Natural killer cell (primary cell): ENCODE data around the gene ALDH8A1. TPM values are rescaled to one million over a fixed set of nuclear protein-coding genes. Genes with fewer than 3 reads are reported as not detected.

Experiments
- ATAC-seq, 3 donors: fragments of 150-1000 bp in 2 of 3; fragments of 200-7000 bp in 1 of 3; cut with Tn5 transposase; 1 replicate in 1 of 3; 2 replicates in 2 of 3; pipeline ENCODE4 v1.10.0; 2021; ENCODE audit warnings: mild to moderate bottlenecking in 2 of 3, moderate library complexity in 2 of 3
- DNase-seq, 2 donors: peaks; one replicate each; pipeline versions ENCODE4 v3.0.0 to v3.0.0-alpha.2; 2013 to 2021; ENCODE audit warnings: mixed read lengths in 1 of 2
- H3K27ac ChIP-seq: one replicate; pipeline ENCODE4 v1.5.1; 2013; ENCODE audit warnings: mild to moderate bottlenecking, low read length
- H3K27me3 ChIP-seq: one replicate; pipeline ENCODE4 v1.6.1; 2013; ENCODE audit warnings: low read length; ENCODE audit not compliant: control insufficient read depth, insufficient read depth
- H3K36me3 ChIP-seq: one replicate; pipeline ENCODE4 v1.6.1; 2013; ENCODE audit warnings: low read length; ENCODE audit not compliant: control insufficient read depth, insufficient read depth
- H3K4me1 ChIP-seq: one replicate; pipeline ENCODE4 v1.6.1; 2013; ENCODE audit warnings: low read length; ENCODE audit not compliant: control insufficient read depth, insufficient read depth
- H3K4me3 ChIP-seq: one replicate; pipeline ENCODE4 v1.5.1; 2013; ENCODE audit warnings: low read length
- H3K9me3 ChIP-seq: one replicate; pipeline ENCODE4 v1.6.1; 2013; ENCODE audit warnings: low read length; ENCODE audit not compliant: control insufficient read depth, insufficient read depth
- H3K27ac Mint-ChIP-seq, 2 donors: one replicate each; pipeline ENCODE4 v1.8.0; 2022; ENCODE audit warnings: mild to moderate bottlenecking in 2 of 2, mixed read lengths in 2 of 2, moderate library complexity in 1 of 2
- H3K27me3 Mint-ChIP-seq, 2 donors: one replicate each; pipeline ENCODE4 v1.8.0; 2022; ENCODE audit warnings: low read depth in 2 of 2, mixed read lengths in 2 of 2
- H3K36me3 Mint-ChIP-seq: one replicate; pipeline ENCODE4 v1.8.0; 2022; ENCODE audit warnings: mixed read lengths
- H3K4me1 Mint-ChIP-seq, 2 donors: one replicate each; pipeline ENCODE4 v1.8.0; 2022; ENCODE audit warnings: mixed read lengths in 2 of 2
- H3K4me3 Mint-ChIP-seq: one replicate; pipeline ENCODE4 v1.8.0; 2022; ENCODE audit warnings: mild to moderate bottlenecking, moderate library complexity, mixed read lengths
- H3K9me3 Mint-ChIP-seq, 2 donors: one replicate each; pipeline ENCODE4 v1.8.0; 2022; ENCODE audit warnings: mixed read lengths in 2 of 2
- WGBS: methylation state at CpG from one replicate; pipeline ENCODE4 v1.1.7; 2013; ENCODE audit warnings: missing lambda C conversion rate; ENCODE audit not compliant: insufficient coverage; 5-methylcytosine and 5-hydroxymethylcytosine counted together
- intact Hi-C: fragments of 100-400 bp; cut with micrococcal nuclease; formaldehyde crosslinking; loops from one replicate; pipeline ENCODE4 v1.14.2; 2022
- total RNA-seq, 4 donors: library from RNA; stranded (reverse); fragments of 120-200 nt in 1 of 4; gene quantifications; one replicate each; pipeline versions ENCODE4 v1.2.3 to v1.2.4, GENCODE V29; 2013 to 2022
- TF ChIP-seq, protein P1 (sequence below): fragments of 200-600 bp; IDR thresholded peaks from one replicate; pipeline ENCODE4 v1.8.0; 2022; ENCODE audit warnings: antibody characterized with exemption

The ALDH8A1 gene
- total RNA-seq, 3 donors from 2014 or later (not counting 1 experiment from before 2014, with no cell fraction given) = 0.75 to 3.0 (median 1.8) TPM

DNA sequence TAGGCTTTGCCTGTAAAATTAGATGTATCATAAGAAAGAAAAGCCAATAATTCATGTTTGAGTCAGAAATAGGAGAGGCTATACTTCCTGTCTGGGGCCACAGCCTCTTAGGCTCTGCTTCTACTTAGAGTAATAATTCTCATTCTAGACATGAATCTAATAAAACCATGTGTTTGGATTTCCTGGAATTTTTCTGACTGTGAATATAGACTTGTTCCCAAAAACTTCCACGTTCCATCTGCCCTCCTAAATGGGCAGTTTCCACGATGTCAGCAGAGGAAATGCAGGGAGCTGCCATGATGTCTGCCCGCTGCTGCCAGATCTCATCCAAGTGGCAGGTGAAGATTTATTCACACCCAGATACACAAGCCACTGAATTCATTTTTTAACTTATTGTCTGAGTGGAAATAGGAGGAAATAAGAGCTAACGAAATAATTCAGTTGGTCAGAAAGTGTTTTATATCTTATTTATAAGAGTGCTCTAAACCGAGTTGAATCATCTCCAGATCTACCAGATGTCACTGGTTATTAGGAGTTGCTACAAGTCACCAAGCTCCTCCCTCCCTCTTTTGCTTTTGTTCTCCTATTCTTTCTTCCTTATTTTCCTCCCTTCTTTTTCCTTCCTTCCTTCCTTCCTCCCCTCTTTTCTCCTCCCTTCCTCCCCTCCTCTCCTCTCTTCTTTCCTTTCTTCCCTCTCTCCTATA, 69.3 kb downstream of the ALDH8A1 start:
- Mint-ChIP-seq H3K4me3 (no peak overlapping the region), H3K4me1 (no peaks in the 10 kb centered on the region), H3K27ac (no peak overlapping the region), H3K27me3 (peaks cover 17 to 20% of the 10 kb centered on the region in 2 donors), H3K36me3 (no peaks in the 10 kb centered on the region), H3K9me3 (no peaks in the 10 kb centered on the region)
- ATAC-seq (no peak), DNase-seq (no peak)
- WGBS = 20% methylated on average over 5 of the region's 5 CpGs
- Histone ChIP-seq H3K9me3 (no peaks in the 10 kb centered on the region), H3K27ac (no peak overlapping the region), H3K4me3 (no peak overlapping the region), H3K36me3 (no peaks in the 10 kb centered on the region), H3K27me3 (no peaks in the 10 kb centered on the region), H3K4me1 (no peaks in the 10 kb centered on the region)
- TF ChIP-seq, protein P1, sequence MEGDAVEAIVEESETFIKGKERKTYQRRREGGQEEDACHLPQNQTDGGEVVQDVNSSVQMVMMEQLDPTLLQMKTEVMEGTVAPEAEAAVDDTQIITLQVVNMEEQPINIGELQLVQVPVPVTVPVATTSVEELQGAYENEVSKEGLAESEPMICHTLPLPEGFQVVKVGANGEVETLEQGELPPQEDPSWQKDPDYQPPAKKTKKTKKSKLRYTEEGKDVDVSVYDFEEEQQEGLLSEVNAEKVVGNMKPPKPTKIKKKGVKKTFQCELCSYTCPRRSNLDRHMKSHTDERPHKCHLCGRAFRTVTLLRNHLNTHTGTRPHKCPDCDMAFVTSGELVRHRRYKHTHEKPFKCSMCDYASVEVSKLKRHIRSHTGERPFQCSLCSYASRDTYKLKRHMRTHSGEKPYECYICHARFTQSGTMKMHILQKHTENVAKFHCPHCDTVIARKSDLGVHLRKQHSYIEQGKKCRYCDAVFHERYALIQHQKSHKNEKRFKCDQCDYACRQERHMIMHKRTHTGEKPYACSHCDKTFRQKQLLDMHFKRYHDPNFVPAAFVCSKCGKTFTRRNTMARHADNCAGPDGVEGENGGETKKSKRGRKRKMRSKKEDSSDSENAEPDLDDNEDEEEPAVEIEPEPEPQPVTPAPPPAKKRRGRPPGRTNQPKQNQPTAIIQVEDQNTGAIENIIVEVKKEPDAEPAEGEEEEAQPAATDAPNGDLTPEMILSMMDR = no peak
- intact Hi-C loops = no loop called here

DNA sequence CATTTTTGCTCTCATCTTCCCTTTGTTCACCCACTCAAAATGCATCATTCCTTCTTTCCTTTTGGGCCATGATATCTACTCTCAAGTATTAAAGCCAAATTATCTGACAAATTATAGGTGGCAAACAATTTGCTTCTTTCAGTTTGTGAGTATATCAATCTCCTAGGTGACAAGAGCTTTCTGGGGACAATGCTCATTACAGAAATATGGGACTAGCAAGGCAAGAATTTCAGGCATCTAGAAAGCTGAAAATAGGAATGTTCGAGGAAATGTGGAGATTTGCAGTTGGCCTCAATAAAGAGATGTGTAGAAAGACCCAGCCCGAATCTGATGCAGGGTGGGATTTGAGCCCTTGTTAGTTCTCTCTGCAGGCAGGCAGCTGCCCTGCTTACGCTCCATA, 71.8 kb downstream of the ALDH8A1 start:
- no peaks in the 10 kb centered on the region for H3K36me3 ChIP-seq
- H3K36me3 Mint-ChIP-seq = no peaks in the 10 kb centered on the region

DNA sequence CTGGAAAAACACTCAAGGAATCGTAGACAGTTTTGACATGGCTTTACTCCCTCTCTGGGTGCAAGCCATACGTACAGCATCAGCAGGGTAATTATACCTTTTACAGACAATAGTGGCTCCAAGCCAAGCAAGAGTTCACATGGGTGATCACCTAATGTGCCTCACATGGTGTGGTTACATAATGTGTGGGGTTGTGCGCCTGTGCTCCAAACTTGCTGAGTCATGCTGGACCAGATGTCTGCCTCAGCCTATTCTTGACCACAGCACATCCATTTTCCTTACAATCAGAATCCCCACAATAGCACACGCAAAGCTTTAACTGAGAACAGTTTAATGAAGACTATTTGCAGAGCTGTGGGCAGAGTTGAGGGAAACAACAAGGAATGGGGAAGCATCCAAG, 74.5 kb downstream of the ALDH8A1 start:
- H3K9me3 ChIP-seq = no peaks in the 10 kb centered on the region
- no peak for ATAC-seq
- H3K4me3 Mint-ChIP-seq = no peak overlapping the region
- H3K4me1 ChIP-seq = no peaks in the 10 kb centered on the region
- TF ChIP-seq, protein P1 = no peak
- H3K27me3 ChIP-seq = no peaks in the 10 kb centered on the region
- peaks cover 11 to 17% of the 10 kb centered on the region in 2 donors for H3K4me1 Mint-ChIP-seq
- H3K27me3 Mint-ChIP-seq = peaks cover 0 to 4% of the 10 kb centered on the region in 2 donors
- intact Hi-C loops = no loop called here
- no peak overlapping the region for H3K27ac ChIP-seq
- 93% methylated on average over 3 of the region's 4 CpGs for WGBS
- H3K9me3 Mint-ChIP-seq = no peaks in the 10 kb centered on the region
- no peaks in the 10 kb centered on the region for H3K36me3 Mint-ChIP-seq
- H3K4me3 ChIP-seq = no peak overlapping the region
- H3K27ac Mint-ChIP-seq = no peak overlapping the region
- no peaks in the 10 kb centered on the region for H3K36me3 ChIP-seq
- no peak for DNase-seq

More for the DNA sequence above, 71.8 kb downstream of the ALDH8A1 start:
- Histone ChIP-seq H3K4me3 (no peak overlapping the region), H3K27me3 (no peaks in the 10 kb centered on the region), H3K4me1 (no peaks in the 10 kb centered on the region), H3K27ac (no peak overlapping the region), H3K9me3 (no peaks in the 10 kb centered on the region)
- intact Hi-C loops = no loop called here
- DNase-seq = no peak
- 82% methylated on average over 3 of the region's 3 CpGs for WGBS
- Mint-ChIP-seq H3K27ac (no peak overlapping the region), H3K4me3 (no peak overlapping the region), H3K9me3 (no peaks in the 10 kb centered on the region), H3K27me3 (peaks cover 4 to 6% of the 10 kb centered on the region in 2 donors), H3K4me1 (peaks cover 11 to 13% of the 10 kb centered on the region in 2 donors)
- ATAC-seq = no peak
- TF ChIP-seq, protein P1 = no peak
